Right atrium auricular region (tissue), 2 donors: ENCODE measurements around the gene GALNT5. TPM values are rescaled to one million over a fixed set of nuclear protein-coding genes. Genes with fewer than 3 reads are reported as not detected.

Experiments used
- DNase-seq: peaks from one replicate; pipeline ENCODE4 v3.0.0-alpha.2; 2019; ENCODE audit warnings: low spot score
- H3K27ac ChIP-seq, 2 donors: fragments of 200-600 bp; sonication (generic); 1 replicate in 1 of 2; 2 replicates in 1 of 2; pipeline ENCODE4 v1.5.1; 2016 to 2019
- H3K27me3 ChIP-seq, 2 donors: fragments of 200-600 bp; sonication (generic); one replicate each; pipeline versions ENCODE4 v1.5.1 to v1.6.0; 2017 to 2019
- H3K36me3 ChIP-seq: fragments of 200-600 bp; sonication (generic); one replicate; pipeline ENCODE4 v1.5.1; 2016
- H3K4me1 ChIP-seq, 2 donors: fragments of 200-600 bp; sonication (generic); one replicate each; pipeline versions ENCODE4 v1.5.1 to v1.6.0; 2017 to 2019
- H3K4me3 ChIP-seq, 2 donors: fragments of 200-600 bp; sonication (generic); 1 replicate in 1 of 2; 2 replicates in 1 of 2; pipeline ENCODE4 v1.5.1; 2017 to 2019; ENCODE audit warnings: mild to moderate bottlenecking in 1 of 2, moderate library complexity in 1 of 2
- H3K9me3 ChIP-seq, 2 donors: fragments of 200-600 bp; sonication (generic); one replicate each; pipeline ENCODE4 v1.5.1; 2019
- CTCF ChIP-seq, 2 donors: fragments of 200-600 bp; sonication (generic); IDR thresholded peaks; one replicate each; pipeline ENCODE4 v1.5.1; 2019; ENCODE audit warnings: antibody characterized with exemption in 2 of 2
- total RNA-seq, 2 donors: library from RNA; depleted of rRNA; stranded (reverse); fragments of >200 nt; gene quantifications; one replicate each; pipeline ENCODE4 v1.1.0, GENCODE V29; 2016

GALNT5 gene
- total RNA-seq, 2 donors from 2014 or later: 0.20 to 0.67 TPM

- DNase-seq: no peak
- H3K9me3 ChIP-seq: no peaks in the 10 kb centered on the region
- no peak for TF ChIP-seq CTCF (IDR thresholded peaks at IDR 0.05)
- H3K36me3 ChIP-seq: no peaks in the 10 kb centered on the region
- no peaks in the 10 kb centered on the region for H3K4me1 ChIP-seq
- no peak overlapping the region for H3K4me3 ChIP-seq
- H3K27ac ChIP-seq: no peak overlapping the region
- H3K27me3 ChIP-seq: no peaks in the 10 kb centered on the region
Measured at GRCh38 chr2:157245846-157246764, 11.4 kb upstream of the GALNT5 start.

- H3K9me3 ChIP-seq: no peaks in the 10 kb centered on the region
- no peaks in the 10 kb centered on the region for H3K27me3 ChIP-seq
- H3K4me3 ChIP-seq: no peak overlapping the region
- H3K4me1 ChIP-seq: no peaks in the 10 kb centered on the region
- no peak for DNase-seq
- no peaks in the 10 kb centered on the region for H3K36me3 ChIP-seq
- no peak overlapping the region for H3K27ac ChIP-seq
- no peak for TF ChIP-seq CTCF (IDR thresholded peaks at IDR 0.05)
Measured at GRCh38 chr2:157246765-157247407, 10.6 kb upstream of the GALNT5 start.

GRCh38 chr2:157250836-157251235 lies 6.7 kb upstream of the GALNT5 start:
- no peak for TF ChIP-seq CTCF (IDR thresholded peaks at IDR 0.05)
- Histone ChIP-seq H3K27me3 (no peaks in the 10 kb centered on the region), H3K36me3 (no peaks in the 10 kb centered on the region), H3K4me3 (no peak overlapping the region), H3K27ac (no peak overlapping the region), H3K4me1 (no peaks in the 10 kb centered on the region), H3K9me3 (no peaks in the 10 kb centered on the region)
- DNase-seq: no peak

- no peaks in the 10 kb centered on the region for H3K36me3 ChIP-seq
- TF ChIP-seq CTCF (IDR thresholded peaks at IDR 0.05): no peak
- no peak overlapping the region for H3K4me3 ChIP-seq
- H3K4me1 ChIP-seq: no peaks in the 10 kb centered on the region
- DNase-seq: no peak
- H3K27me3 ChIP-seq: no peaks in the 10 kb centered on the region
- H3K27ac ChIP-seq: no peak overlapping the region
- no peaks in the 10 kb centered on the region for H3K9me3 ChIP-seq
Measured at GRCh38 chr2:157251932-157252331, 5.6 kb upstream of the GALNT5 start.

DNA sequence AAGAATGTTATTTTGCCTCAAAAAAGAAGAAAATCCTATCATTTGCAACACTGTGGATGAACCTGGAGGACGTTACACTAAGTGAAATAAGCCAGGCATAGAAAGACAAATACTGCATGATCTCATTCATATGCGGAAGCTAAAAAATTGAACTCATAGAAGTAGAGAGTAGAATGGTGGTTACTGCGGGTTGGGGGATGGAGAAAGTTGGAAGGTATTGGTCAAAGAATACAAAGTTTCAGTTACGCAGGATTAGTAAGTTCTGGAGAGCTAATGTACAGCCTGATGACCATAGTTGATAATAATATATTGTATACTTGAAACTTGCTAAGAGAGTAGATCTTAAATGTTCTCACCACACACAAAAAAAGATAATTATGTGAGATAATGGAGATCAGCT lies 5.0 kb upstream of the GALNT5 start:
- H3K9me3 ChIP-seq: no peaks in the 10 kb centered on the region
- no peaks in the 10 kb centered on the region for H3K36me3 ChIP-seq
- no peak for DNase-seq
- no peak for TF ChIP-seq CTCF (IDR thresholded peaks at IDR 0.05)
- peaks cover 0 to 6% of the 10 kb centered on the region in 2 donors for H3K4me1 ChIP-seq
- H3K27ac ChIP-seq: no peak overlapping the region
- H3K27me3 ChIP-seq: no peaks in the 10 kb centered on the region
- no peak overlapping the region for H3K4me3 ChIP-seq
